OCI-LY7 (cell line): ENCODE results near the gene RNPEPL1. TPM values are rescaled to one million over a fixed set of nuclear protein-coding genes. Genes with fewer than 3 reads are reported as not detected.

Experiments used
- BruUV-seq: library from RNA; stranded (reverse); fragments of 400-500 nt; replicated peaks from 2 replicates; lab custom pipeline; 2021; lab: Mats Ljungman, UMichigan
- CTCF ChIA-PET: fragments of 300-600 bp; sonication (Branson Sonifier 250); formaldehyde crosslinking; loops from one replicate; lab custom pipeline; 2022; ENCODE audit warnings: antibody characterized with exemption; ENCODE audit not compliant: unreplicated experiment; lab: Charles Lee
- POLR2A ChIA-PET: fragments of 300-600 bp; sonication (Branson Sonifier 250); formaldehyde crosslinking; loops from one replicate; lab custom pipeline; 2022; ENCODE audit warnings: antibody characterized with exemption; lab: Charles Lee
- DNase-seq: peaks from one replicate; pipeline ENCODE4 v3.0.0-alpha.2; 2015; ENCODE audit warnings: low spot score
- H2AFZ ChIP-seq: fragments of 200-600 bp; sonication (generic), shearing (Covaris generic); 2 replicates; pipeline ENCODE4 v1.6.1; 2014; ENCODE audit warnings: mild to moderate bottlenecking, antibody characterized with exemption, low read length, moderate library complexity
- H3K27ac ChIP-seq: fragments of 200-600 bp; sonication (generic); 2 replicates; pipeline ENCODE4 v1.5.1; 2014; ENCODE audit warnings: mixed run types, low read depth, mild to moderate bottlenecking, moderate library complexity, low read length, inconsistent platforms; ENCODE audit not compliant: poor library complexity, severe bottlenecking
- H3K36me3 ChIP-seq: fragments of 200-600 bp; sonication (generic); 2 replicates; pipeline ENCODE4 v1.6.1; 2014; ENCODE audit warnings: mild to moderate bottlenecking, antibody characterized with exemption, low read length, moderate library complexity, mixed read lengths; ENCODE audit not compliant: insufficient read depth
- H3K4me1 ChIP-seq: fragments of 200-600 bp; sonication (generic); 2 replicates; pipeline ENCODE4 v1.5.1; 2014; ENCODE audit warnings: mild to moderate bottlenecking, low read length; ENCODE audit not compliant: insufficient read depth, poor library complexity, severe bottlenecking
- H3K4me2 ChIP-seq: fragments of 200-600 bp; sonication (generic); 2 replicates; pipeline ENCODE4 v1.6.1; 2014; ENCODE audit warnings: mild to moderate bottlenecking, low read length
- H3K4me3 ChIP-seq: fragments of 200-600 bp; sonication (generic); 2 replicates; pipeline ENCODE4 v1.5.1; 2014; ENCODE audit warnings: mild to moderate bottlenecking, low read depth, low read length; ENCODE audit not compliant: poor library complexity, severe bottlenecking
- H3K79me2 ChIP-seq: fragments of 200-600 bp; sonication (generic); 2 replicates; pipeline ENCODE4 v1.6.1; 2016; ENCODE audit warnings: low read depth, mild to moderate bottlenecking, low read length, moderate library complexity, mixed read lengths; ENCODE audit not compliant: insufficient read depth
- H3K9me2 ChIP-seq: fragments of 200-600 bp; sonication (generic); 2 replicates; pipeline ENCODE4 v1.6.1; 2016; ENCODE audit warnings: mild to moderate bottlenecking, low read length, mixed read lengths; ENCODE audit not compliant: insufficient read depth
- H3K9me3 ChIP-seq: fragments of 200-600 bp; sonication (generic); 2 replicates; pipeline ENCODE4 v1.6.1; 2014; ENCODE audit warnings: mild to moderate bottlenecking, mixed run types, low read length, mixed read lengths
- H4K20me1 ChIP-seq: fragments of 200-600 bp; sonication (generic); 2 replicates; pipeline ENCODE4 v1.6.1; 2014; ENCODE audit warnings: mild to moderate bottlenecking, antibody characterized with exemption, low read length, moderate library complexity, mixed read lengths; ENCODE audit not compliant: insufficient read depth
- CTCF ChIP-seq: fragments of 200-600 bp; sonication (generic); conservative IDR thresholded peaks from 2 replicates; pipeline ENCODE4 v1.5.1; 2014; ENCODE audit warnings: mild to moderate bottlenecking, antibody characterized with exemption, low read length, moderate library complexity, mixed read lengths
- EZH2phosphoT487 ChIP-seq: fragments of 200-600 bp; sonication (generic); IDR thresholded peaks from 2 replicates; pipeline ENCODE4 v1.6.1; 2018; ENCODE audit warnings: low read depth, borderline replicate concordance, mild to moderate bottlenecking, mixed run types, antibody characterized with exemption, low read length, moderate library complexity, mixed read lengths
- intact Hi-C: fragments of 100-400 bp; cut with micrococcal nuclease; formaldehyde crosslinking; loops from one replicate; pipeline ENCODE4 v1.10.0; 2022; ENCODE audit not compliant: unreplicated experiment
- total RNA-seq, 2 experiments: library from RNA; depleted of rRNA in 1 of 2; stranded (reverse); fragments of >200 nt in 1 of 2; shearing (Covaris generic) in 1 of 2; gene quantifications; 2 replicates each; pipeline ENCODE4 v1.2.3, GENCODE V29; 2014 to 2022

RNPEPL1 gene
- total RNA-seq, 2 experiments from 2014 or later, result 41.9 to 51.8 TPM

- Histone ChIP-seq H3K36me3 (no peaks in the 10 kb centered on the region), H2AFZ (no peak overlapping the region), H3K4me3 (no peak overlapping the region), H3K79me2 (no peaks in the 10 kb centered on the region), H3K4me2 (no peak overlapping the region), H3K9me2 (no peaks in the 10 kb centered on the region), H4K20me1 (no peaks in the 10 kb centered on the region), H3K9me3 (no peaks in the 10 kb centered on the region), H3K4me1 (peaks cover 6% of the 10 kb centered on the region), H3K27ac (no peak overlapping the region)
- no TSS peak for BruUV-seq
- ChIA-PET POLR2A (no interaction called here), CTCF (interaction anchor here (0.8 kb wide), 1 partner anchor 44 kb away, joined by 6 read pairs; no protein-coding TSS in a partner anchor)
- intact Hi-C loops, result no loop called here
- no peak for TF ChIP-seq EZH2phosphoT487
- TF ChIP-seq CTCF, result no peak
- no peak for DNase-seq
These were observed 56.0 kb downstream of the RNPEPL1 start for GRCh38 chr2:240624011-240624949.

GRCh38 chr2:240624950-240625621 lies 56.8 kb downstream of the RNPEPL1 start, which contains the start of gene GPR35:
TSS of gene GPR35 (plus strand) at chr2:240625480. CDS start at chr2:240629953, 4,473 bp downstream.
- no peak for DNase-seq
- Histone ChIP-seq H3K4me1 (peaks cover 6% of the 10 kb centered on the region), H2AFZ (no peak within 1 kb of the TSS), H4K20me1 (no peaks in the 10 kb centered on the region), H3K4me3 (no peak within 1 kb of the TSS), H3K9me3 (no peaks in the 10 kb centered on the region), H3K4me2 (no peak within 1 kb of the TSS), H3K79me2 (no peaks in the 10 kb centered on the region), H3K27ac (no peak within 1 kb of the TSS), H3K36me3 (no peaks in the 10 kb centered on the region), H3K9me2 (no peaks in the 10 kb centered on the region)
- intact Hi-C loops, result no loop called here
- BruUV-seq, result no TSS peak
- ChIA-PET POLR2A (interaction anchor here (0.7 kb wide), 1 partner anchor 70 kb away, joined by 4 read pairs; no protein-coding TSS in a partner anchor), CTCF (no interaction called here)
- TF ChIP-seq CTCF, result no peak
- no peak for TF ChIP-seq EZH2phosphoT487
